HG02588 (cell line): ENCODE data around the gene CD36.

ENCODE experiments used
- ATAC-seq: cut with Tn5 transposase; IDR thresholded peaks from one replicate; pipeline ENCODE4 v1.9.1; 2021; ENCODE audit warnings: mild to moderate bottlenecking, moderate library complexity; ENCODE audit not compliant: unreplicated experiment

CD36 gene

DNA sequence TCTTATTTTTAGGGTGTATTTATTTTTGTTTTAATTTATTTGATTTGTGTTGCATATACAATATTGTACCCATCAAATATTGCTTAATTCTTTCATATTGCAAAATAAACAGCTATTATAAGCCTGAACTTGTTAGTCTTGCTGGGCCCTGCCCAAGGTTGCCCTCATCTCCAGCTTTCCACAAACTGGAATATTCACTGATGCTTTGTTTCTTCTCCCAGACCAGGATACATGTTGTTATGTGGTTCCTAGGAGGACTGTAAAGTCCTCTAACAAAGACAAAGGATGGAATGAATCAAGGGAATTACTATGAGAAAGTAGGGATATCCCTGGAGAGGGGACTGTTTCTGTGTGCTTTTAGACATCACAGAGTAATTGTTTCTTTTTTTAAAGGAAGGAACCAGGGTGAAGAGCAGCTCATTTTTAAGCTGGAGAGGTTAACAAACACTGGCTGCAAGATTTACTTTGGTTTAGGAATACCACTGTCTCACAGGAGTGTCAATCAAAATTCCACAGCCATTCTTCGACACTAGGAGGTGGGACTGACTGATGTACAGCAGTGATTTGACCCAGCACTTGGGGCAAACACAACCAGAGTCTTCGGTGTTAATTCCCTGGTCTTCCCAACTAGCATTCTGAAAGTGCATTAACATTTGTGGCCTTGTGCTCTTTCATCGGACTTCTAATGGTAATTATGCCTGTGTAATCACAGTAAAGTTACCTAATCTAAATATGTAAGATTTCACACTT lies 14.8 kb upstream of the CD36 start:
- no peak for ATAC-seq

DNA sequence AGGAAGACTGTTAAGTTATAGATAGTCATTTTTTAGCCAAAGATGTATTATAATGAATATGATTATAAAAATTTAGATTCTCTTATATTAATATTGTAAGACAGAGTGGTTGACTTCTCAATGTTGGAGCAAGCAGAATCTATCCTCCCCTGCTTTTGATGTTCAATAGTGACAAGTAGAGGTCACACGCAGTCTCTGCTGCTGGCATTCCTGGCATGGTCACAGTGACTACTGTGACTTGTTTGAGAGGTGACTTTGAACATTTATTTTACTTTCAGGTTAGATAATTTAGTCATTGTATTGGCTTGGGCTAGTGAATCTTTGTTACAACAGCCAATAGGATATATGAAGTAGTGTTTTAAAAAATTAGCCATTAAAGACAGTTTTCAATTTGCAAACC lies 13.7 kb upstream of the CD36 start:
- no peak for ATAC-seq

DNA sequence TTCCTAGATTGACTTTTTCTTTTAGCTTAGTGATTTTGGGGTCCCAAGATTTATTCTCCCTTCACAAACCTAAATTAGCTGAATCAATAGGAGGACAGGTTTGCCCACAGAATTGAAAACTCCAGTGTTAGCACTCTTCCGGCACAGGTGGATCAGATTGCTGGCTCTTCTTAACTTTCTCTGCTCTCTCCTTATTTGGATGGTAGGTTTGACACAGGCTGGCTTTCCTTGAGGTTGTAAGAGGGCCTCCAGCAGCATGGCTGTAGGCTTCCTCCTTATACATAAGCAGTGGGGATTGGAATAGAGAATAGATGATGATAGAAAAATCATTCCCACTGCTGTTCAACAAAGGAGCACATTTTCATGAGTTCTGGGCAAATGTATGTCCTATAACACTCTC lies 9.4 kb upstream of the CD36 start:
- no peak for ATAC-seq

DNA sequence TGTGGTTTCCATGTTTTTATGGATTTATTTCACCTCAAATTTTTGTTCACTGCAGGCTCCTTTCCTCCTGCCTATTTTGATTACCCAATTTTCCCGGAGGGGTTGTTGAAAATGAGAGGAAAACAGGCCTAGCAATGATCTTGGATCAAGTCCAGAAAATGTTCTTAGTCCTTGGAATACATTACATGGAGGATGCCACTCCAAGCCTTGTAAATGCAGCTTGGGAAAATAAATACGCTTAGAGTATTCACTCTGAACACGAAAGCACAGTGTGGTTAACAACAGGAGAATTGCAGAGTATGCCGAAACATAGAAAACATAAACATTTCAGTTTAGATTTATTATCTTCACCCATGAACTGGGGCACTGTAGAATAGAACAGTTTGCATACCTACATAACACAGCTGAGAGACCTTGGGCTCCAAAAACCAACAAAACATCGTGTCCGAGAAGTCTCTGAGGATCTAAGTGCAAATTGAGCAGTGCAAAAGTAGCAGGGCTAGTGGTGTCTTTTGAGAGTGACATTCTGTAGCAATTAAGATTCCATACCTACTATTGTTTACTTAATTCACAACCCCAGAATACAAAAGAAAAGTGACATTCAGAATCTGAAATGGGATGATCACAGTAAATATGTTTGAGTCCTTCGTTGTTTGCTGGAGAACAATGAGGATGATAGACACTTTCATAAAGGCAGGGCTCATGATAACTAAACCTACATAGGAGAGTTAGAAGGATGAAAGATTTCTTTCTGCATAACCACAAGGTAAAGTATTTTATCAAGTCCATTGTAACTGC lies 7.6 kb upstream of the CD36 start:
- no peak for ATAC-seq

DNA sequence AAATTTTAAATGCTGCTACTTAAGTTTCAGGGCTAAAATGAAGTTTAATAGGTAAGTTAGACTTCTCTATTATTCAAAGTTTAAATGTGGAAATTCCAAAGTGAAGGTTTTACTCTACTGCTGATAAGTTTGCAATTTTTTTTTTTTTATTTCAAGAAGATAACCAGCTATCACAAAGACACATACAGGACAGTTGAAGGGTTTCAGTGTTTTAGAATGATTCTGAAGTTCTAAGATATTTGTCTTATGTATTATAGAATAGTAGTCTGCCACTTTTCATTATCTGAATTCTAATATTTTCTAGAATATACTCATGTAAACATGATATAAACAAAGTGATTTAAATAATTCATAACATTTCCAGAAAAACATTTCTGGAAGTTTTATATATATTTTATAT lies 7.0 kb upstream of the CD36 start:
- ATAC-seq, result no peak

DNA sequence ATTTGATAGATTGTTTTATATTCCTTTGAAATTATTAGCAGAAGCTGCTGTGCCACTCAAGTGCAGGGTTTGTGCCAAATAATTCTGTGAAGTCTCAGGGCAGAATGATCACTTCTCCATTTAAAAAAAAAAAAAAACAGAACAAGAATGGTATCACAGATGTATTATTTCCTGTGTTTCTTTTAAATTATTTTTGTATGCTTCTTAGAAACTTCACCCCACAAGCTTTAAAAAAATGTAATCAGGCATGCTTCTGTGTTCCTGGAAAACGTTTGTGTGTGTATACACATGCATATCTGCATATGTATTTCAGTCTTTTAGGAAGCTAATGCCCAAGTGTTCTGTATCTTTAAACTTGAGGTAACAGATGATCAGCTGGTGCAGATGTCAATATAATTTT lies 6.3 kb upstream of the CD36 start:
- no peak for ATAC-seq

DNA sequence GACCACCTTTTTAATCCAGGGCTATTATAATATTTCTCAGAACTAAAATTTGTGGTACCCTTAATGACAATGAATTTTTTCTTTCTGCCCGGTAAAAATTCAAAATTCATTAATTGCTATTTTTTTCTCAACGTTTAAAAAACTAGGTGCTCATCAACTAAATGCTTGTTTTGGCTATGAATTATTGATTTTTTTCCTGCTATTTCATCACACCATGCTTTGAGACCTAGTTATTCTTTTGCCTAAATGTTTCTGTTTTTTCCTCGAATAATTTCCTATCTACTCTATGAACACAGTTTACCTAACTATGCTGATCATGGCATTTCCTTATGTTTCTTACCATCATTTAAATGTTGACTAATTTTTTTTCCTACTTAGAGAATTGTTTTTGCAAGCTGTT lies 5.6 kb upstream of the CD36 start:
- no peak for ATAC-seq

DNA sequence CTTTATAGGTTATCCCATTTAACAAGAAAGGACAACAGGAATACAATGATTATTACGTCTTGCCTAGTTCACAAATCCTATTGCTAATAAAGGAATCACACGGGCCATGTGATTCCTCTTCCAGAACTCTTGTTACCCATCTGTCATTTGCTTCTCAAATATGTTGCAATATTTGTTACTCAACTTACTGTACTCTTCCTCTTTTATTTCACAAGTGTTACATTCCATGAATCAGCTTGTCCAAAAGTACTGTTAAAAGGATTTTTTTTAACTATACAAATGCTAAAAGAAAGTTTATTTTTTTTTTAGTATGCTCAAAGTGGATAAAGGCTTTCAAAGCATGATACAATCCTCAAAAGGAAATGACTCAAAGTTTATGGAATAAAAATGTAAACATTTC lies 3.9 kb upstream of the CD36 start:
- ATAC-seq, result no peak

DNA sequence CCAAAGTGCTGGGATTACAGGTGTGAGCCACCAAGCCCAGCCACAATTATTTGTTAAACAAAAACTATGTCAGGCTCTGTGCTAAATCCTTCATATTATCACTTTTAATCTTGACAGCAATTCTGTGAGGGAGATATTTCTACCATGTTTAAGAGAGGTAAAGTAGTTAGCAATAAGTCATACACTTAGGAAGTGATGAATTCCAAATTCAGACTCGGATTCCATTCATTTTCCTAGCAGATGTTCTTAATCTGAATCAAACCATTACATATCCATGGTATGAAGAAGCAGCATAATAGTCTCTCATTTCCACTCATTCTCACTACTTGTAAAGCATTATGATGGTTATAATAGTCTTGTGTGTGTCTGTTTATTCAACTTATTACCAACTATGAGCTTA lies 2.9 kb upstream of the CD36 start:
- ATAC-seq, result no peak

DNA sequence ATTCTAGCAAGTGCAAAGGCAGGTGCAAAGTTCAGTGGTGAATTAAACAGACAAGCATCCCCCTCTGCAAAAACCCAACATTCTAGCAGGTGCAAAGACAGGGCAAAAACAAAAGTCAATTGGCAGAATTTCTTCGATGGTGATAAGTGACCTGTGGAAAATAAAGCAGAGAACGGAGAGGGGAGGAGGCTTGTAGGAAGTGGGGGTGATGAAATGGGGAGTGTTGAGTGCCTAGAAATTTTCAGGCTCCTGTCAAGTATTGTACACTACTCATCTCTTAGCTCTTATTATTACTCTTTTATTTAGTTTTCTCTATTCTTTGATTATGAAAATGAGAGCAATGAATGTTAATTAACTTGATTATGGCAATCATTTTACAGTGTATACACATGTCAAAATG lies 2.4 kb upstream of the CD36 start:
- ATAC-seq, result no peak

DNA sequence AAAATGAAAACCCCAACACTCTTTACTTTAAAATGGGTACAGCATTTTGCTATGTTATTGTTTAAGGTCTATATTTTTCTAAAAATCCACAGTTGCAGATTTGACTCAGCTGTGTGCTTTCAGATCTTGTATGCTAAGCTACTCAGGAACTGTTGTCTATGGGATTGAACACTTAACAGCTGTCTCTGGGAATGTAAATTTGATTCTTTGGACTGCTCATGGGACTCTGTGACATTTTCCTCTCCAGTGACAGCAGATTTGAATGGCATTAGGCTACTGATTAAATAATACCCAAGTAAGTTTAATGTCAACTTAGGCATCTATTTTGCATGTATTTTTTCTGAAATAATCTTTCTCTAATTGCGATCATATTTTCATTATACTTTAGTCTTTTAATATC lies 1.7 kb upstream of the CD36 start:
- no peak for ATAC-seq

DNA sequence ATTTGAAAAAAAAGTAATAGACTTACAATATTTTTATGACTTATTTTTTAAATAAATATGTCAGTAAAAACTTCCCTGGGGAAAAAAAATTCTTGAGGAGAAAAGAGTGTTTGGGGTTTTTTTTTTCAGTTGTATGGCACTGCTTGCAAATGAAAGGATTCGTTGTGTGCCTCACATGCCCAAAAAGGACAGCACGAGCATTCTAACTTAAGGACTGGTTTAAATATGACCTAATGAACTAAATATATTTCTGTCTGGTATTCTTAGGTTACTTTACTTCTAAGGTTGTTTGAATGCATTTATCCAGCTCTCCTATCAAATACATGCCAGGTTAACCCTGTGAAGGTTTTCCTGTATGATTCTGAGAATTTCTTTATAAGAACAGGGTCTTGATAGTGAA lies 988 bp upstream of the CD36 start:
- no peak for ATAC-seq

DNA sequence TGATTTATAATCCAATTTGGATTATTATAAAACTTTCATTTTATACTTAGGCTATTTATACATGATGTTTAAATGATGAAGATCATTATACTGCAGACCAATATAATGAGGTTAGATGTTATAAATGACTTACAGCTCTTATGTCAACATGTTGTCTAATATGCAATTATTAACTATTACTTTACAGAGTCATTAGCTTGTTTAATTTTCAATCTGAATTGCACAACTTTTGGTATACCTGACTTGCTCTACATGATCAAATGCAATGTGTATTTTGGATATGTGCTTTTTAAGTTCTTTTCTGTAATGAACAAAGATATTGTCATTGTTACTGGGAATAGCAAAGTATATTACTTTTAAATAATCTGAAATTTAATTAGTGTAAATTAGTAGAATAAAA lies 569 bp downstream of the CD36 start:
- ATAC-seq, result no peak

DNA sequence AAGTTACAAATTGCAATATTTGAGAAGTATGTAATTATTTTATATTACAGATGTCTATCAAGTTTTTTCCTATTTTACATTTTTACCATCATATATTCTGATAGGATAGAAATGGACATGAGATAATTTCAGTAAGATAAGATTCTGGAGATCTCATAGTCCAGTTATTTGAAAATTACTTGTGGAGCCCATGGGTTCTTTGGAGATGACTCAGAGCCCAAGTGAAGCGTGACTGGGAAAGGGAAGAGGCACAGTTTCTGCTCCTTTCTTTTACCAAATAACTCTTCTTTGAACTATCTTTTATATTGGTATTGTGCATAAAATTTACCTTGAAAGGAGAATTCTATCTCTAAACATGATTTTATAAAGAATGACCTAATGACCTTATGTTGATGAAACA lies 2.4 kb downstream of the CD36 start:
- ATAC-seq, result no peak

DNA sequence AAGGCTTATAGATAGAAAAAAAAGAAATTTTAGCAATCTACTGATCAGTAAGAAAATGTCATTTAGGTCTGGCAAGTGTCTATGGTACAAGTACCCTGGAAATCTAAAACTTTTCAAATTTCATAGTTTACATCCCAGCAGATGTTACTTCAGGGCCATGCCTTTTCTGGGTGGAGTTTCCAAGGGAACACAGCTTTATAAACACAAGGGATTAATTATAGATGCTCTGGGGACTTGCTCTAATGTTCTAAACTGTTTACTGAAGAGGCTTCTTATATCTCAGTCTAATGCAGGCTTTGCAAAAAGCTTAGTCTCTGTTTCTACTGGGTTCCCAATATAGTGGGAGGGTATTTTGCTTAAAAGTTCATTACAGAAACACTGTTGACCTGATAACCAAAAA lies 3.1 kb downstream of the CD36 start:
- no peak for ATAC-seq

DNA sequence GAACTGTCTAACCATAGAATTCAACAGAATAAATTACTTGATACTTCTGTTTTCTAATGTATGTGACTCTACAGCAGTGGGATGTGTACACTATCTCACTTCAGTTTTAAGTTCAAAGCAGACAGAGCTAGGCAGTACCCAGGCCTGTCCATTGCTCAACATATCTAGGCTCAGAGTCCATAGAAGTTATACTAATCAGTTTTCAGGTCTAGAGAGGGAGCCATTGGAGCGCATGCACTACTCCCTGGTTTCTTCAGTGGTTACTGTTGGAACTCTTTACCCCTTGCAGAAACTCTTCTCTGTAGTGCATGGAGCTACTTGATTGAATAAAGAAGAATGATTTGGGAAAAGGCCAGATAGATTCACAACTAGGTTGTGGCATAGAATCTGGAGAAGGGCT lies 4.4 kb downstream of the CD36 start:
- no peak for ATAC-seq

DNA sequence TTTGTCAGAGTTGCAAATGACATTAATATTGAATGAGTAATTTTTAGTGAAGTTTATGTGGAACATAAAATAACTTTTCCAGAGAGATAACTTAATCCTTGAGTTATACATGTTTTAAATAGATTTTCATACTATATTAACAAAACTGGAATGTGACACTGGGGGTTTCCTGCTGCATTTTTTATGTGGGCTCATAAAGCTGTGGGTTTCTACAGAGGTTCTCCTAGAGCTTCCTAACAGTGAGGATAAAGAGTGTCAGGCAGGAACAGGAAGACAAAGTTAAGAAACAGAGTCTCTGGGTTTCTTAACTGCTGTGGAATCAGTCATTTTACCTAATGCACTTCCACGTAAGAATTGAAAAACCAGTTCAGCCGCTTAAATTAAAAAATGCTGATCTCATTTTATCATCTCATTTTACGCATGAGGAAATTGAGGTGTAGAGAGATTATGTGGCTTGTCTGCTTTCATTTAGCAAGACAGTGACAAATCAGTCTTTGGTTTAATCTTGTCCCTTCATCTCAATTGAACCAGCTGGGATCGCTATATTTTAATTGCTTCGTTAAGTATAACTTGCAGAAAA lies 5.0 kb downstream of the CD36 start:
- no peak for ATAC-seq

DNA sequence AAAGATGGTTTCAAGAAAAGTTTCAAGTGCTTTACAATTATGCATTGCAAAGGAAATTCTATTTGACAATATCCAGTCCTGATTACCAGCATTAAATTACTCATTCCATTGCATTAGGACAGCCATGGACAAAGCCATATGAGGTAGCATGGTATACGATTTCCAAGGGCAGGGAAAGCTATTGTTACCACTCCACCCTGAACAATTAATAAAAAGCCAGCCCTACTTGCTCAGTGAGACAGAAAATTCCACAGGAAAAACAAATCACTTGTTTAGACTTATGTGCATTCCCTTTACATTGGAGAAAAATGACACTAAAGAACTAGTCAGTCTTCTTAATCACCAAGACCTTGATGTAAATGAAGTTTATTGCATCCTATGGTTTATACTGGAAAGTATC lies 5.6 kb downstream of the CD36 start:
- ATAC-seq, result no peak

DNA sequence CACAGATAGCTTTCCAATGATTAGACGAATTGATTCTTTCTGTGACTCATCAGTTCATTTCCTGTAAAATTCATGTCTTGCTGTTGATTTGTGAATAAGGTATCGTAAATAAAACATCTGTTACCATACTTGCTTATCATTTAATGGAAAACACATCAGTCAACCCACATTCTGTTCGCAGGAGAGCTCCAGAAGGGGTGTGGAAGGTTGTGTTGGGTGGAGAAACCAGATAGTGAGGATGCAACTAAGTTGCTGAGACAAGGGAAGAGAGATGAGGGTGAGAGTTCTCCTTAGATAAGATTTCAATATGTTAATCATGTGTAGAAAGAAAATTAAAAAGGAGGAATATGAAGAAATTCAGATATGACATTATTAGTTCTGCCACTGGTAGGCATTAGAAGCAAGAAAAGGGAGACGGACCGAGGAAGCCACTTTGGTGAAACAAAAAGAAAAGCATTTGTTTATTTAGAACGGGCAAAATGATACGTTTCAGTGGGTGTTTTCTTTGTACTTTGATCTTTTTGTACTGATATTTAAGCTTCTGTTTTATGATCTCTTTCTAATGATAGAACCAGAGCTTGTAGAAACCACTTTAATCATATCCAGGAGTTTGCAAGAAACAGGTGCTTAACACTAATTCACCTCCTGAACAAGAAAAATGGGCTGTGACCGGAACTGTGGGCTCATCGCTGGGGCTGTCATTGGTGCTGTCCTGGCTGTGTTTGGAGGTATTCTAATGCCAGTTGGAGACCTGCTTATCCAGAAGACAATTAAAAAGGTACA lies 7.8 kb downstream of the CD36 start:
- ATAC-seq, result no peak

DNA sequence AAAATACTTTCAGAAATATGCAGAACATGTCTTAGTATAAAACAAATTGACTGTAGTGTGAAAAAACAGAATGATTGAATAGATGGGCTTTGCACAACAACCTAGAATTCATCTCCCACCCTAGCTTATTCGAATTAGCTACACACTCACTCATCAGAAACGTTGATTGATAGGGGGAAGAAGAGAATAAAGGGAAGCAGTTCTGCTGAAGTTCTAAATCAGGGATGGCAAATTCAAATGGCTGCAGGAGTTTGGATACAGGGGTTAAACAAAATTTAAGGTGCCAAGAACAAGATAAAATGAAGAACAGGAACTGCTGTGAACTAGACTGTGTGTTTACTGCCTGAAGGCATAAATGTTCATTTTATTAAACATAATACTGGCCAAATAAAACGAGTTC lies 9.0 kb downstream of the CD36 start:
- ATAC-seq, result no peak

DNA sequence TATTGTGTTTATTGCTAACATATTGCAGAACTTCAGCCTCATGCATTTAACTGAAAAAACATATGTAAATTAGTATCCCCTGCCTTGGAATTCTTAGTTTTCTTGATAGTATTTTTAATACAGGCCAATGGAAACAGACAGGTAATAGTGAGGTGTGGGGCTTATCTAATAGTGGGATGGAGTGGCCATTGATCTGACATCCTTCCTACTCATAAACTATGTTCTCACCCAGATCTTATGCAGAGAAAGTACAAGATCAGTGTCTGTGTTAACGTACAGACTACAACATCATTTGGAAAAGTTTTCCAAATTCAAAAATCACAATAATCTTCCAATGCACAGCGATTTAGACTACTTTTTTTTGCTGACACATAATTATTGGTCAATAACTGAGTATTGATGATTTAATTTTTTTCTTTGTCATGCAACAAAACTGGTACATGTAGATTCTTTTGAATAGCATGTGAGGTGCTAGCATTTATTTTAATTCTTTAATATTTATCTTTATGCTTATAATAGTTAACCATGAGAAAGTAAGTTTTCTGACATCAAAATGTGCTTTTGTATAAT lies 9.7 kb downstream of the CD36 start:
- ATAC-seq, result no peak
